GM18861 (cell line): ENCODE measurements around the gene CYB5D1.
"Not testable (repeated sequence)": the region's sequence is repeated elsewhere in the genome, so short reads cannot be mapped to it uniquely, and the experiment has no call there.

Experiments used
- ATAC-seq: cut with Tn5 transposase; IDR thresholded peaks from one replicate; pipeline ENCODE4 v1.9.1; 2021; ENCODE audit not compliant: unreplicated experiment

Gene CYB5D1, protein sequence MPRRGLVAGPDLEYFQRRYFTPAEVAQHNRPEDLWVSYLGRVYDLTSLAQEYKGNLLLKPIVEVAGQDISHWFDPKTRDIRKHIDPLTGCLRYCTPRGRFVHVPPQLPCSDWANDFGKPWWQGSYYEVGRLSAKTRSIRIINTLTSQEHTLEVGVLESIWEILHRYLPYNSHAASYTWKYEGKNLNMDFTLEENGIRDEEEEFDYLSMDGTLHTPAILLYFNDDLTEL

DNA sequence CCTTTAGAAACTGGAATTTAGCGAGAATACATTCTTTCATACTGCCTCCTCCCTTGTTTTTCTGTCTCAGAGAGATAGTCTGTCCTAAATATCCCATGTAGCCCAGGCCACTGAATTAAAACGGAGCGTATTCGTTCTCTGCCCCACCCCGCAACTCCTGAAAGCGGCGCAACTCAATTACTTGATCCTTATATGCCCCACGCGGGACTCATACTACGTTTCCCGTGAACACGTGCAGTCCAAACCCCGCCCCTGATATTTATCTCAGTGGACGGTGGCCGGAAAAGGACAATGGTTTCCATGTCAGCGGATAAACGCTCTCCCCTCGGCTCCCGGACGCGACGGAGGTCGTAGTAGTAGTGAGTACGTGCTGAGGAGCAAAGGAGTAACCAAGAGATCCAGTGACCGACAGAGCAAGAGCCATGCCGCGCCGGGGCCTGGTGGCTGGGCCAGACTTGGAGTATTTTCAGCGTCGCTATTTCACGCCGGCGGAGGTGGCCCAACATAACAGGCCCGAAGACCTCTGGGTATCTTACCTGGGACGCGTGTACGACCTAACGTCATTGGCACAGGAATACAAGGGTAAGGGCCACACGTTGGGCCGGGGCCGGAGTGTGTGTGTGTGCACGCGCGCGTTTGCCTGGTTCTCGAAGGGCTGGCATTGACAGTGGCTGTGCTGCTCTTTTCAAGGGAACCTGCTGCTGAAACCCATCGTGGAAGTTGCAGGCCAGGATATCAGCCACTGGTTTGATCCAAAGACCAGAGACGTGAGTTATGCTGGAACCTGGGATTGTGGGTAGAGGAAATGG is at the start of gene CYB5D1:
TSS of gene CYB5D1 (plus strand) at position 291 of the 809 bp plus-strand sequence. CDS start at position 423, 132 bp downstream.
- peak; percentile 29 for ATAC-seq

DNA sequence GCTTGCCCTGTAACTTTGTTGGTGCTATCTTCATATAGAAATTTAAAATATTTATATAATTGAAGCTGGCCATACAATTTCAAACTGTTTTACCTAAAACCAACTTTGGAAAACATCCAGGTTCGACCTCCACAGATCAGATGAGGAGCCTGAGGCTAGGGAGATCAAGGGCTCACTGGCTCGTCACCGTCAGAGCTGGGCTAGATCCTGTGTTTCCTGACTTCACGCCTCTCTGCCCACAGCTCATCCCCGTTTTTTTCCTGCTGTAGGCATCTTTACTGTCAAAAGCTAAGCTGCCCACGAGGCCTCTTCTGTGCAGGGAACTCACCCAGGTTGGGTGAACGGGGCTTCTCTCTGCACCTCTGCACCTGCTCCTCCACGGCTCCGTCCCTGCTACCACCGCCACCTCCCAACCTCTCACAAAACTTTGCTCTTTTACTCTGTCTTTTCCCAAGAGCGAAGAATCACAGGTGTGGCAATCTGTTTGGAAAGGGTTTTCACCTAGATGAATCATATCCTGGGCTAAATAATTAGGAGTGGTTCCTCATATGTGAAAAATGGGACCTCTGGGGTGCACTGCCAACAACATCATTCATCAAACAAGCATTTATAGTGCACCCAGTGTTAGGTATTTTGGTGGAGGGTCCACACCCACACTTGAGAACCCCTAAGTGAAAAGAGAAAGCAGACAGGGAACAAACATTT is 48.6 kb upstream of the CYB5D1 start:
- ATAC-seq: no peak

DNA sequence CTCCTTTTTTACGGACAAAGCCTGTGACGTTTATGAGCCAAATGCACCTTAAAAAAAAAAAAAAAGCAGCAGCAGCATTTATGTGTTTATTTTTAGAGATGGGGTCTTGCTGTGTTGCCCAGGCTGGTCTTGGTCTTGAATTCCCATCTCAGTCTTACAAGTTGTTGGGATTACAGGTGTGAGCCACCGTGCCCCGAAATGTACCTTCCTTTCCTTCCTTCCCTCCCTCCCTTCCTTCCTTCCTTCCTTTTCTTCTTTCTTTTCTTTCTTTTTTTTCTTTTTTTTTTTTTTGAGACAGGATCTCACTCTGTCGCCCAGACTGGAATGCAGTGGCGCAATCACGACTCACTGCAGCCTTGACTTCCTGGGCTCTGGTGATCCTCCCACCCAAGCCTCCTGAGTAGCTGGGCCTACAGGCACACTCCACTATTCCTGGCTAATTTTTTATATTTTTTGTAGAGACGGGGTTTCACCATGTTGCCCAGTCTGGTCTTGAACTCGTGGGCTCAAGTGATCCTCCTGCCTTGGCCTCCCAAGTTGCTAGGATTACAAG is 47.9 kb upstream of the CYB5D1 start:
- ATAC-seq: not testable (repeated sequence)

DNA sequence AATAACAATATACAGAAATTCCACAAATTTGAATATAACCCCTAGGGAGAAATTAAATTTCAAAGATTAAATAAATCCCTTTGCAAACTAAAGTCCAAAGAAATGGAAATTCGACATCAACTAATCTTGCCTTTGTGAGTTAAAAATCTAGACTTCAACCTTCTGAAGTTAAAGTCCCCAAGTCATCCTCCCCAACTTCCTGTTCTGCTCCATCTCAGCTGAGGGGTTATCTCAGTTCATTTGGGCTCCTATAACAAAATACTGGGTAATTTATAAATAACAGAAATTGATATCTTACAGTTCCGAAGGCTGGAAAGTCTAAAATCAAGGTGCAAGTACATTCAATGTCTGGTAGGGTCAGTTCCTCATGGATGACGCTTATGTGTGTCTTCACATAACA is 46.6 kb upstream of the CYB5D1 start:
- no peak for ATAC-seq

DNA sequence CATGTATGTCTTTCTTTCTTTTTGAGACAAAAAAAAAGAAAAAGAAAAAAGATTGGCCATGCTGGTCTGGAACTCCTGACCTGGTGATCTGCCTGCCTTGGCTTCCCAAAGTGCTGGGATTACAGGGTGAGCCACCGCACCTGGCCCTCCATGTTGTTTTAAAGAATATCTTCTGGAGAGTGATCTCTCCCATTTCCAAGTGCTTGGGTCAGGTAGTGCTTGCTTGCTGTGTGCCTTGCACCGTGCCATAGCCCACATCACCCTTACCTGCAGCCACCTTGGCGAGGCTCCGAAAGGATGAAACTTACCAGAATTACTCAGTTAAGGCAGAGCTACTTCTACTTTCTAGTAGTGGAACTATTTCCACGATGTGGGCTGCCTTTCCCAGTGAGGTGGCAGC is 42.8 kb upstream of the CYB5D1 start:
- no peak for ATAC-seq

DNA sequence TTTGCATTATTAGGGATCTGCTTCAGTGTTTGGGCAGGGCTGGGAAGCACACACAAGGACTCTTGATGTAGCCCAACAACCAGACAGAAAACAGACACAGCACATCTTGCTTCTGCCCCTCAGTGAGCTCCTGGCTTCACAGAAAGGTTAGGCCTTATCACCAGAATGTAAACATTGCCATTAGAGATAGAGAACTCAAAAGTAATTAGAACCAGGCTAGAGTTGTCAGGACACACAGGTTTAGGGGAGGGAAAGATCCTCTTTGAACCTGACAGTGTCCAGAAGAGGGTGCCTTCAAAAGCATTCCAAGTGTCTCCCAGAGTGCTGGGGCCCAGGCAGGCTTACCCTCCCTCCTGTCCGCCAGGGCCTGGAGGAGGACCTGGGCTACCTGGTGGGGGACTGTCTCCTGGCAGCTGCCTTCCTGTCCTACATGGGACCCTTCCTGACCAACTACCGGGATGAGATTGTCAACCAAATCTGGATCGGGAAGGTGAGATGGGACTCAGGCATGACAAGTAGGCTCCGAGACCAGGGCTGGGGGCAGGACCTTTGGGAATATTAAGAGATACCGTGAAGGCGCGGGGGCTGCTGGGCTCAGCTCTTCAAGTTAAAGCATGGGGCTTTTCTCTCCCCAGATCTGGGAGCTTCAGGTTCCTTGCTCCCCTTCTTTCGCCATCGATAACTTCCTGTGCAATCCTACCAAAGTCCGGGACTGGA is 40.7 kb upstream of the CYB5D1 start:
- no peak for ATAC-seq

DNA sequence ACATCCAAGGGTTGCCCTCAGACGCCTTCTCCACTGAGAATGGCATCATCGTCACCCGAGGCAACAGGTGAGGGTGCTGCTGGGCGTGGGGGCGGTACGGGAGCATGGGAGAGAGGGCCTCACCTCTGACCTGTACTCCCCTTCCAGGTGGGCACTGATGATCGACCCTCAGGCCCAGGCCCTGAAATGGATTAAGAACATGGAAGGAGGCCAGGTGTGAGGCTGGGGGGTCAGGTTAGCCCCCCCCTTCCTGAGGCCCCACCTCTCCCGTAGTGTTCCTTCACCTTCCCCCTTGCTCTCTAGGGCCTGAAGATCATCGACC is 40.2 kb upstream of the CYB5D1 start:
- no peak for ATAC-seq

DNA sequence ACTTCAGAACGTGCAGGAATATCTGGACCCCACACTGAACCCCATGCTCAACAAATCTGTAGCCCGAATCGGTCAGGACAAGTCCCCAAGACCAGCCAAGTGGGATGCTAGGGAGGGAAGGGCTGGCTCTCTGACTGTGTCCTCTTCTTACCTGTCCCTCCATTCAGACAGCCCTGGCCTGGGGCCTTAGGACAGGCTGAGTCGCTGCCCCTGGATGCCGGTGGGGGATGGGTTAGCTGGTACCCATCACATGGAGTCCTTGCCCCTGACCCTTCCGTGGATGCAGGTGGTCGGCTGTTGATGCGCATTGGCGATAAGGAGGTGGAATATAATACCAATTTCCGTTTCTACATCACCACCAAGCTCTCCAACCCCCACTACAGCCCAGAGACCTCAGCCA is 39.8 kb upstream of the CYB5D1 start:
- ATAC-seq: no peak

DNA sequence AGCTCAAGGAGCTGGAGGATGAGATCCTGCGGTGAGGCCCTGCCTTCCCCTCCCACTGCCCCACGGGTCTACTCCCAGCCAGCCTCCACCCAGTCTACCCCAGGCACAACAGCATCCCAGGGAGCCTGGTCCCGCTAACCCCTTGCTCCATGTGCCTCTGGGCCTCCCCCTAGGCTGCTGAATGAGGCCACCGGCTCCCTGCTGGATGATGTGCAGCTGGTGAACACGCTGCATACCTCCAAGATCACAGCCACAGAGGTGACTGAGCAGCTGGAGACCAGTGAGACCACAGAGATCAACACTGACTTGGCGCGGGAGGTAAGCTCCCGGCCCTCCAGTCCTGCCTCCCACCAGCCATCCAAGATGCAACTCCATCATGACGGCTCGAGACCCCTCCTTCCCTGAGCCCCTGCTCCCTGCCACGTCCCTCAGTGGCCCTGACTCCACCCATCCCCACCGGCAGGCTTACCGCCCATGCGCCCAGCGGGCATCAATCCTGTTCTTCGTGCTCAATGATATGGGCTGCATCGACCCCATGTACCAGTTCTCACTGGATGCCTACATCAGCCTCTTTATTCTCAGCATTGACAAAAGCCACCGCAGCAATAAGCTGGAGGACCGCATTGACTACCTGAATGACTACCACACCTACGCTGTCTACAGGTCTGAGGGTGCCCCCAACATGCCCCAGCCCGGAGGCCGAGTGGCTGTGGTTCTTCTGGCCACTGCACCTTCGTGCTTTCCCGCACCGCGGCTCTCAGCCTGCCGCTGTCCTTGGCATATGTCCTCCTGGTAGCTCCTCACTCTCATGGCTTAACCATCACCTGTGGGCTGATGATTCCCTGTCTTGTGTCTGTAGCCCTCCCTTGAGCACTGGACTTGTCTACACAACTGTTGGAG is 38.8 kb upstream of the CYB5D1 start:
- ATAC-seq: no peak

DNA sequence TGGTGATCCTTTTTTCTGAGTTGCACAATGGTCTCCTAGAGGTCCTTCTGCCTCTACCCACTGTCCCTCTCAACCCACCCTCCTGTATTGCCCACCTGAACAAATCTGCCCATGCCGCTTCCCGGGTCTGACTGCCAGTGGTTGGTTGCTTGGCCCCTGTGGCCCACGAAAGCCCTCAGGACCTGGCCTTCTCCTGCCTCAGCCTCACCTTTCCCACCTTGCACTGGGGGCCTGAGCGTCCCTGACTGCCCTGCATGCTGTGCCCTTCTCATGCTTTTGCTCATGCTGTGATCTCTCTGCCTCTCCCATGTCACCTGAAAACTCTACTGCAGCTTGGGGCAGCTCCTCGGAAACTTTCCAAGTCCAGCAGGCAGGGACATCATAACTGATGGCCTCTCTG is 37.6 kb upstream of the CYB5D1 start:
- ATAC-seq: no peak

DNA sequence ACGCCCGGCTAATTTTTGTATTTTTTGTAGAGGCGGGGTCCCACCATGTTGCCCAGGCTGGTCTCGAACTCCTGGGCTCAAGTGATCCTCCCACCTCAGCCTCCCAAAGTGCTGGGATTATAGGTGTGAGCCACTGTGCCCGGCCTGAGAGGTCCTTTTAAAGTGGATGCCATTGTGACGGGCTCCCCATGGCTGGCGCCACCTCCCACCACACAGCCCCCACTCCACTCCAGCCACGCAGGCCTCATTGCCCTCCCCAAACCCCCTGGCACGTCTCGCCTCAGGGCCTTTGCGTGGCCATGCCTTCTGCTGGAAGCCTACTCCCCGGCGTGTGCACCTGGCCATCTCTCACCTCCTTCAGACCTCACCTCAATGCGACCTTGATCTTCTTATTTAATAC is 35.7 kb upstream of the CYB5D1 start:
- no peak for ATAC-seq

DNA sequence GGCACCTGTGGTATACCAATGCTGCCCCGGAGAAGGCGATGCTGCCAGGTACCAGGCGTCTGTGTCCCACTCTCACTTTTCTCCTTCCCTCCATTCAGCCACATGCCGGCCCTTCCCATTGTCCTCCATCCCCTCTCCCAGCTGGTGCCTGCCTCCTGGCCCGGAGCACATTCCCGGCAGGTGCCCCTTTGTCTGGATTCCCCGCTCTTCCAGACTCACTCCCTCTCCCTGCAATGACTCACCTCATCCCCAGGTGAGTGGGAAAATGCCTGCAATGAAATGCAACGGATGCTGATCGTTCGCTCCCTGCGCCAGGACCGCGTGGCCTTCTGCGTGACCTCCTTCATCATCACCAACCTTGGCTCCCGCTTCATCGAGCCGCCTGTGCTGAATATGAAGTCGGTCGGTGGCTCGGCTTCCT is 34.2 kb upstream of the CYB5D1 start:
- ATAC-seq: no peak

DNA sequence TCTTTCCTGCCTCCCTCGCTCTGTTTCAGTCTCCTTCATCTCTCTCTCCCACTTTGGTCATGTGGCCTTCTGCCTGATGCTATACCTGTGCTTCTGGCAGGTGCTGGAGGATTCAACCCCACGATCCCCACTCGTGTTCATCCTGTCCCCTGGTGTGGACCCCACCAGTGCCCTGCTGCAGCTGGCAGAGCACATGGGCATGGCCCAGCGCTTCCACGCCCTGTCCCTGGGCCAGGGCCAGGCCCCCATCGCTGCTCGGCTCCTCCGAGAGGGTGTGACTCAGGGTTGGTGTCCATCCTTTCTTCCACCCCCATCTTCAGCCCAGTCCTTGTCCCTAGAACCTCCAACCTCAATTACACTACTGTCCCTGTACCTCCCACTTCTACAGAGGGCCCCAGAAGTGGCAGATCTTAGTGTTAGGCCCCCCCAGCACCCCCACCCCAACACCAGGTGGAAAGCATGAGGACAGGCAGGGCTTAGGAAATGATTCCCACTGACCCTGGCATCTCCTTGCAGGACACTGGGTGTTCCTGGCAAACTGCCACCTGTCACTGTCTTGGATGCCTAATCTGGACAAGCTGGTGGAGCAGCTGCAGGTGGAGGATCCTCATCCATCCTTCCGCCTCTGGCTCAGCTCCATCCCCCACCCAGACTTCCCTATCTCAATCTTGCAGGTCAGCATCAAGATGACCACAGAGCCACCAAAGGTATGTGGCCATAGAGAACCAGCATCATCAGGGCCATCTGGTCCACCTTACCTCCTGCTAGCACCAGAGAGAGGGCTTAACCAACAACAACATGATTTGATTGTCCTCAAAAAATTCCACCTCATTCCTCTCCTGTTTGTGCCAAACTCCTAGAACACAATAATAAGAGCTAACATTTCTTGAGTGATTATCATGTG is 33.5 kb upstream of the CYB5D1 start:
- ATAC-seq: no peak

DNA sequence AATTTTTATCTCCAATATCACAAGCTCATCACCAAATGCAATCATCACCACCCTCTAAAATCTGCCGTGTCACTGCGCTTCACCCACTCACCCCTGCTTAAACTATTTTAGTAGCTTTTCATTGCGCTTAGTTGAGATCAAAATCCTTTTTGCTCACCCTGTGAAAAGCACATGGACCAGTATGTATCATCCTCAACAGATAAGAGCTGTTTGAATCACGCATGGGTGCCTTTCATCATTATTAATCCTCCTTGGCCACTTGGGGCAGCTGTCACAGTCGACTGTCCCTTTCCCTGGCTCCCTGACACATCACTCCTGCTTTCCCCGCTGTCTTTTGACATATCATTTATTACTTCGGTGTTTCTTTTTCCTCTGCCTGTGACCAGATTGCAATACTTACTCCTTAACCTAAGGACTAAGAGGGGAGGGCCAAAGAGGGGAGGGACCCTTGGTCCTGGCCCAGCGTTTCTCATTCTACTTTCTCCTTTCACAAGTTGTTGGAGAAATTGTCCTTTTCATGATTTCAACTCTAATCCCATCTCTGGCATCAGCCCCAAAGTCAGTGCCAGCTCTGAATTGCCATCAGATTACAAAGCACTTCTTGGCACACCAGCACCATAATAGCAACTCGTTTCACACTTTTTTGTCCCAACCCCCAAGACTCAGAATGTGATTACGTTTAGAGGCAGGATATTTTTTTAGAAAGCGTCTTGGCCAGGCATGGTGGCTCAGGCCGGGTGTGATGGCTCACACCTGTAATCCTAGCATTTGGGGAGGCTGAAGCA is 32.4 kb upstream of the CYB5D1 start:
- ATAC-seq: no peak

DNA sequence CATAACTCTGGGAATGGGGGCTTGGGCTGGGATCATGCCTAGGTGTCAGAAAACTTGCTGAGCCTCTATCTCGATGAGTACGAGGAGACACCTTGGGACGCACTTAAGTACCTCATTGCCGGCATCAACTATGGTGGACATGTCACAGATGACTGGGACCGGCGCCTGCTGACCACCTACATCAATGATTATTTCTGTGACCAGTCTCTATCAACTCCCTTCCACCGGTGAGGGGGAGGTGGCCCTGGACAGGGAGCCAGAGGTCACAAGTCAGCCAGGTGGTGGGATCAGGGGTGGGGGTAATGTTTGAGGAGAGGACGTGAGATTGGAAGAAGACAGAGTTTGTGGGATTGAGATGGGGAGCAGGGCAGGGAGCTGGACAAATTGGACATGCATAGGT is 27.2 kb upstream of the CYB5D1 start:
- no peak for ATAC-seq

DNA sequence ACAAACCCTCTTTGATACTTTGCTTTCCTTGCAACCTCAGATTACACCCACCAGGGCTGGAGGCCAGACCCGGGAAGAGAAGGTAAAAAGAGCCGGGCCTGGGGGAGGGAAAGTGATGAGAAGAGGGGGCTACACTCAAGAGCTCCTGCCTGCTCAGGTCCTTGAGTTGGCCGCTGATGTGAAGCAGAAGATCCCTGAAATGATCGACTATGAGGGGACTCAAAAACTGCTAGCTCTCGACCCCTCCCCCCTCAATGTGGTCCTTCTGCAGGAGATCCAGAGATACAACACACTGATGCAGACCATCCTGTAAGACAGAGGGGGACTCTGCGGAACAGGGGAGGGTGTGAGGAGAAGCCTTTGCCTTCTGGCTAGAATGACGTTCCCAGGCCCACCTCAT is 26.6 kb upstream of the CYB5D1 start:
- ATAC-seq: no peak

DNA sequence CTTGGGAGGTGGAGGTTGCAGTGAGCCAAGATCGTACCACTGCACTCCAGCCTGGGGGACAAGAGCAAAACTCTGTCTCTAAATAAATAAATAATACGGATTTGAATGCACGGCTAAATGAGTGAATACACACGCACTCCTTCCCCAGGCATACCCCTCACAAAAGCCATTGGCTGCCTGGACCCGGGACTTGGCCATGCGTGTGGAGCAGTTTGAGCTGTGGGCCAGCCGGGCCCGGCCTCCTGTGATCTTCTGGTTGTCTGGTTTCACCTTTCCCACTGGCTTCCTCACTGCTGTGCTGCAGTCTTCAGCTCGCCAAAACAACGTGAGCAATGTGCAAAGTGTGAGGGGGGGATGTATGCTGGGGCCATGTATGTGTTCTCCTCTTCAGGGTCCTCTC is 25.4 kb upstream of the CYB5D1 start:
- no peak for ATAC-seq

DNA sequence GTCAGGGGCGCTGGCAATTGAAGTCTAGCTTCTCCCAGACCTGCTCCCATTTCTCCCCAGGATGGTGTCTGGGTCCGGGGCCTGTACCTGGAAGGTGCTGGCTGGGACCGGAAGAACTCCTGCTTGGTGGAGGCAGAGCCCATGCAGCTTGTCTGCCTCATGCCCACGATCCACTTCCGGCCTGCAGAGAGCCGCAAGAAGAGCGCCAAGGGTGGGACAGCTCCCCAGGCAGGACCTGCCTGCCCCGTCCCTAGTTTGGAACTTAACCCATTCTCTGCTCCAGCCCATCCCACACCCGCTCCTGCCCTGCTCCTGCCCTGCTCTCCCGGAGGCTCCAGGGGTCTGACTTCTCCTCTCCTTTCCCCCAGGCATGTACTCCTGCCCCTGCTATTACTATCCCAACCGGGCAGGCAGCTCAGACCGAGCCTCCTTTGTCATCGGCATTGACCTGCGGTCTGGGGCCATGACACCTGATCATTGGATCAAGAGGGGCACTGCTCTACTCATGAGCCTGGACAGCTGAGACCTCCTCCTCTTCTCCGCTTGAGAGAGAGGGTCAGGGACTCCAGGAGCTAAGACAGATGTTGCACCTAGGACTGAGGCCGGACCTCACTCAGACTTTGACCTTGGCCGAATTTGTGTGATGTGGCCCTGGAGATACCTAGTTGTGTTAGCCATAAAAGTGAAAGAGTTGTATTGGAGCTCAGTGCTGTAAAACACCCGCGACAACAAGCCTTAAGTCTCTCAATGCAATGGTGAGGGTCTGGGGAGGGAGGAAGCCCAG is 24.6 kb upstream of the CYB5D1 start:
- ATAC-seq: no peak
